GM12878 (cell line): ENCODE data around the gene NRG3. TPM values are rescaled to one million over a fixed set of nuclear protein-coding genes. Genes with fewer than 3 reads are reported as not detected.

Source experiments
- ATAC-seq: fragments of 200-7000 bp; cut with Tn5 transposase; 3 replicates; pipeline ENCODE4 v1.9.1; 2020; ENCODE audit warnings: mild to moderate bottlenecking, moderate library complexity
- BruUV-seq: library from RNA; stranded (reverse); fragments of 400-500 nt; replicated peaks from 2 replicates; lab custom pipeline; 2021; lab: Mats Ljungman, UMichigan
- CTCF ChIA-PET: fragments of 300-600 bp; sonication (Branson Sonifier 250); formaldehyde crosslinking; extraction: SDS; loops from one replicate; lab custom pipeline; 2021; ENCODE audit warnings: inconsistent platforms; lab: Yijun Ruan, JAX
- POLR2A ChIA-PET: fragments of 350-600 bp; formaldehyde crosslinking; extraction: SDS; loops from one replicate; lab custom pipeline; 2021; ENCODE audit warnings: inconsistent platforms; lab: Charles Lee
- RAD21 ChIA-PET: fragments of 300-600 bp; sonication (Branson Sonifier 250); formaldehyde crosslinking; loops from one replicate; lab custom pipeline; 2023; ENCODE audit warnings: antibody characterized with exemption; ENCODE audit not compliant: unreplicated experiment; lab: Charles Lee
- SMC1A ChIA-PET: fragments of 300-600 bp; sonication (Branson Sonifier 250); formaldehyde crosslinking; loops from one replicate; lab custom pipeline; 2023; ENCODE audit not compliant: unreplicated experiment, uncharacterized antibody; lab: Charles Lee
- DNase-seq: peaks from one replicate; pipeline ENCODE4 v3.0.0-alpha.2; 2011; ENCODE audit warnings: low read depth, low spot score
- FAIRE-seq: peaks from 3 replicates; lab custom pipeline; 2011; peaks lifted over from hg19 to GRCh38; lab: Jason Lieb, UNC
- H2AFZ ChIP-seq: 2 replicates; pipeline ENCODE4 v1.6.0; 2011; ENCODE audit warnings: low read depth, low read length, control low read depth; ENCODE audit not compliant: control insufficient read depth
- H3K27ac ChIP-seq: 2 replicates; pipeline ENCODE4 v1.5.1; 2011; ENCODE audit warnings: control low read depth; ENCODE audit not compliant: control insufficient read depth, insufficient read depth
- H3K27me3 ChIP-seq, 2 experiments: replicated peaks in 1 of 2; 2 replicates each; pipeline versions ENCODE4 v1.6.0 to v1.6.1; 2011; ENCODE audit warnings: low read length in 1 of 2; ENCODE audit not compliant: control insufficient read depth in 2 of 2, insufficient read depth in 2 of 2
- H3K36me3 ChIP-seq, 2 experiments: 2 replicates each; pipeline ENCODE4 v1.5.1; 2011; ENCODE audit warnings: low read length in 1 of 2; ENCODE audit not compliant: control insufficient read depth in 2 of 2, insufficient read depth in 2 of 2
- H3K4me1 ChIP-seq: 2 replicates; pipeline ENCODE4 v1.6.1; 2011; ENCODE audit warnings: mild to moderate bottlenecking, low read length, moderate library complexity, mixed read lengths; ENCODE audit not compliant: control insufficient read depth, insufficient read depth
- H3K4me2 ChIP-seq: 2 replicates; pipeline ENCODE4 v1.6.0; 2011; ENCODE audit warnings: control low read depth; ENCODE audit not compliant: control insufficient read depth, insufficient read depth
- H3K4me3 ChIP-seq: fragments of 200-600 bp; sonication (generic); 2 replicates; pipeline ENCODE4 v1.5.1; 2016
- H3K79me2 ChIP-seq: 2 replicates; pipeline ENCODE4 v1.6.0; 2011; ENCODE audit warnings: low read length; ENCODE audit not compliant: control insufficient read depth, insufficient read depth
- H3K9ac ChIP-seq: 2 replicates; pipeline ENCODE4 v1.8.0; 2011; ENCODE audit warnings: low read length, control low read depth, mixed read lengths; ENCODE audit not compliant: control insufficient read depth, insufficient read depth
- H3K9me3 ChIP-seq: replicated peaks from 3 replicates; pipeline ENCODE4 v1.5.1; 2011; ENCODE audit warnings: mild to moderate bottlenecking, low read length; ENCODE audit not compliant: control insufficient read depth, insufficient read depth
- H4K20me1 ChIP-seq: 2 replicates; pipeline ENCODE4 v1.6.0; 2011; ENCODE audit not compliant: control insufficient read depth, insufficient read depth
- BACH1 ChIP-seq: fragments of 450-650 bp; IDR thresholded peaks from 2 replicates; pipeline ENCODE4 v1.6.1; 2017; ENCODE audit warnings: mild to moderate bottlenecking, borderline replicate concordance
- ETV6 ChIP-seq, 2 experiments: fragments of 450-650 bp in 1 of 2; IDR thresholded peaks in 1 of 2; conservative IDR thresholded peaks in 1 of 2; 2 replicates each; pipeline ENCODE4 v1.6.1; 2014; ENCODE audit warnings: antibody characterized with exemption in 1 of 2, borderline replicate concordance in 1 of 2, low read depth in 1 of 2, mild to moderate bottlenecking in 1 of 2, moderate library complexity in 1 of 2
- EZH2 ChIP-seq: IDR thresholded peaks from 2 replicates; pipeline ENCODE4 v1.6.1; 2012; ENCODE audit warnings: low read depth, mild to moderate bottlenecking, control low read depth, inconsistent platforms, low read length, borderline replicate concordance; ENCODE audit not compliant: control insufficient read depth
- HSF1 ChIP-seq: fragments of 150-350 bp; IDR thresholded peaks from 2 replicates; pipeline ENCODE4 v1.6.1; 2014; ENCODE audit warnings: mild to moderate bottlenecking, low read depth, low read length
- IKZF1 ChIP-seq: fragments of 450-650 bp; conservative IDR thresholded peaks from 2 replicates; pipeline ENCODE4 v1.6.1; 2017; ENCODE audit warnings: antibody characterized with exemption, mild to moderate bottlenecking
- IRF5 ChIP-seq: fragments of 450-650 bp; IDR thresholded peaks from 2 replicates; pipeline ENCODE4 v1.6.1; 2017; ENCODE audit warnings: borderline replicate concordance
- MTA2 ChIP-seq: fragments of 450-650 bp; IDR thresholded peaks from 2 replicates; pipeline ENCODE4 v1.6.1; 2016; ENCODE audit warnings: low read depth, mild to moderate bottlenecking, moderate library complexity
- WGBS: methylation state at CpG from one replicate; pipeline ENCODE4 v1.1.6; 2016; ENCODE audit warnings: low lambda C conversion rate; ENCODE audit not compliant: insufficient replicate concordance, insufficient coverage; ENCODE audit errors: missing lambda C conversion rate; 5-methylcytosine and 5-hydroxymethylcytosine counted together
- in situ Hi-C: fragments of 300-500 bp; cut with MboI; formaldehyde crosslinking; loops from 9 replicates; pipeline ENCODE4 v1.14.3; 2018; ENCODE audit warnings: mixed read lengths
- intact Hi-C: fragments of 100-400 bp; cut with micrococcal nuclease; formaldehyde crosslinking; loops from one replicate; pipeline ENCODE4 v1.14.2; 2022; ENCODE audit not compliant: unreplicated experiment
- polyA plus RNA-seq, 11 experiments: library from polyadenylated mRNA; depleted of rRNA in 4 of 11; unstranded in 6 of 11; stranded (reverse) in 5 of 11; fragments of >200 nt; fragmentation: Nextera tagmentation in 4 of 11; fragmentation: Illumina TruSeq in 1 of 11; extraction: Ambion mirVana in 4 of 11; extraction: Trizol in 1 of 11; gene quantifications; 1 replicate in 1 of 11; 2 replicates in 10 of 11; pipeline versions ENCODE4 v1.2.1 to v1.2.3, GENCODE V29; 2011 to 2016; ENCODE audit warnings: inconsistent platforms in 2 of 11, missing spikeins in 2 of 11, low read depth in 1 of 11
- total RNA-seq, 4 experiments: library from RNA; depleted of rRNA in 3 of 4; stranded (reverse); fragments of >200 nt in 3 of 4; fragmentation: Illumina TruSeq in 1 of 4; extraction: Trizol in 1 of 4; gene quantifications; 2 replicates each; pipeline versions ENCODE4 v1.2.1 to v1.2.3, GENCODE V29; 2013 to 2021

Gene NRG3
- total and polyA plus RNA-seq, 10 of the 15 experiments (the other 5 are each of a cell fraction or from before 2014, with no cell fraction given), result 0.03 to 0.41 (median 0.17) TPM; not detected in 3

GRCh38 chr10:82092111-82092510 is 217.1 kb downstream of the NRG3 start (continued):
- no peak for TF ChIP-seq BACH1
- TF ChIP-seq MTA2, result no peak
- no peak for TF ChIP-seq ETV6 (conservative IDR thresholded peaks at IDR 0.05 in 1 of 2, IDR thresholded peaks at IDR 0.05 in 1 of 2; ENCODE audit: borderline replicate concordance in 1 of 2, low read depth in 1 of 2)
- TF ChIP-seq HSF1, result no peak
- no peak for TF ChIP-seq EZH2
- TF ChIP-seq IKZF1, result no peak

GRCh38 chr10:82124713-82125112 is 249.7 kb downstream of the NRG3 start:
- ChIA-PET CTCF (interaction anchor here (0.9 kb wide), 1 partner anchor 15 kb away, joined by 3 read pairs; no protein-coding TSS in a partner anchor), SMC1A (no interaction called here), POLR2A (no interaction called here), RAD21 (no interaction called here)
- no peaks in the 10 kb centered on the region for H3K27me3 ChIP-seq
- H3K27ac ChIP-seq, result no peak overlapping the region
- H3K9me3 ChIP-seq, result no peaks in the 10 kb centered on the region
- no peak for DNase-seq
- WGBS, result 27% methylated on average over 2 of the region's 2 CpGs
- no peak overlapping the region for H3K9ac ChIP-seq
- intact Hi-C loops, result no loop called here
- no peak overlapping the region for H3K4me3 ChIP-seq
- H3K36me3 ChIP-seq, result no peaks in the 10 kb centered on the region
- no peak overlapping the region for H3K4me2 ChIP-seq
- no peak overlapping the region for H2AFZ ChIP-seq
- in situ Hi-C loops, result no loop called here
- no peak for FAIRE-seq
- no peak for ATAC-seq
- TF ChIP-seq IRF5, result no peak
- BruUV-seq, result no TSS peak
- H3K79me2 ChIP-seq, result no peaks in the 10 kb centered on the region
- H4K20me1 ChIP-seq, result no peaks in the 10 kb centered on the region
- H3K4me1 ChIP-seq, result no peaks in the 10 kb centered on the region
